Measurements from ENCODE around the gene GALNS. TPM values are rescaled to one million over a fixed set of nuclear protein-coding genes. Genes with fewer than 3 reads are reported as not detected.
"Not testable (repeated sequence)": the region's sequence is repeated elsewhere in the genome, so short reads cannot be mapped to it uniquely, and the experiment has no call there.

GALNS gene
- total RNA-seq, 1 donor from 2014 or later: 15.5 TPM

- Histone ChIP-seq H3K4me3 (no peak overlapping the region), H3K36me3 (no peaks in the 10 kb centered on the region), H3K9me3 (replicated peaks) (no peaks in the 10 kb centered on the region), H3K27me3 (ENCODE audit: low read depth) (peaks cover 7% of the 10 kb centered on the region), H3K4me1 (peaks cover 65% of the 10 kb centered on the region), H3K27ac (replicated peaks) (peak overlapping the region; percentile 36)
- TF ChIP-seq, protein P1, sequence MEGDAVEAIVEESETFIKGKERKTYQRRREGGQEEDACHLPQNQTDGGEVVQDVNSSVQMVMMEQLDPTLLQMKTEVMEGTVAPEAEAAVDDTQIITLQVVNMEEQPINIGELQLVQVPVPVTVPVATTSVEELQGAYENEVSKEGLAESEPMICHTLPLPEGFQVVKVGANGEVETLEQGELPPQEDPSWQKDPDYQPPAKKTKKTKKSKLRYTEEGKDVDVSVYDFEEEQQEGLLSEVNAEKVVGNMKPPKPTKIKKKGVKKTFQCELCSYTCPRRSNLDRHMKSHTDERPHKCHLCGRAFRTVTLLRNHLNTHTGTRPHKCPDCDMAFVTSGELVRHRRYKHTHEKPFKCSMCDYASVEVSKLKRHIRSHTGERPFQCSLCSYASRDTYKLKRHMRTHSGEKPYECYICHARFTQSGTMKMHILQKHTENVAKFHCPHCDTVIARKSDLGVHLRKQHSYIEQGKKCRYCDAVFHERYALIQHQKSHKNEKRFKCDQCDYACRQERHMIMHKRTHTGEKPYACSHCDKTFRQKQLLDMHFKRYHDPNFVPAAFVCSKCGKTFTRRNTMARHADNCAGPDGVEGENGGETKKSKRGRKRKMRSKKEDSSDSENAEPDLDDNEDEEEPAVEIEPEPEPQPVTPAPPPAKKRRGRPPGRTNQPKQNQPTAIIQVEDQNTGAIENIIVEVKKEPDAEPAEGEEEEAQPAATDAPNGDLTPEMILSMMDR (IDR thresholded peaks at IDR 0.05; ENCODE audit: borderline replicate concordance): no peak
- no peak for DNase-seq
- intact Hi-C loops (cut with micrococcal nuclease): no loop called here
These were observed 82.0 kb downstream of the GALNS start for GRCh38 chr16:88774544-88775393.

DNA sequence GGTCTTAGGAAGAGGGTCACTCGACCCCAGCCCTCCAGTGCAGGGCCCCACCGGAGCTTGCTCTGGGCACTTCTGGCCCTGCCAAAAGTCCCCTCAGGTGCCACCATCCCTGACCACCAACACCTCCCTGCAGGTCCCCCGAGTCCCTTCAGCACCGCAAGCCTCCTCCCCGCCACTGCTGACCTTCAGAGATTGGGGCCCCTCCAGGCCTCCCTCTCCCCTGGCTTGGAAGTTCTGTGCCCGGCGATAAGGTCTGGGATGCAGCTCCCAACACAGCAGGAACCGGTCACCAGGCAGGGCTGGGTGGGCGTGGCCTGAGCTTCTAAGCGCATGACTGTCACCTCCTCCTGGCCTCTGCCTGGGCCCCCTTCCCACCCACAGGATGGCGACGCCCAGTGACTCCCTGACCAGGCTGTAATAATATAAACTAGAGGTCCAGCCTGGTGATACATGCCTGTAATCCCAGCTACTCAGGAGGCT lies 82.9 kb downstream of the GALNS start:
- no peak overlapping the region for H3K4me3 ChIP-seq
- H3K9me3 ChIP-seq (replicated peaks): no peaks in the 10 kb centered on the region
- H3K27me3 ChIP-seq (ENCODE audit: low read depth): no peaks in the 10 kb centered on the region
- peak overlapping the region; percentile 43 for H3K27ac ChIP-seq (replicated peaks)
- TF ChIP-seq, protein P1 (IDR thresholded peaks at IDR 0.05; ENCODE audit: borderline replicate concordance): no peak
- H3K4me1 ChIP-seq: peaks cover 65% of the 10 kb centered on the region
- intact Hi-C loops (cut with micrococcal nuclease): no loop called here
- H3K36me3 ChIP-seq: no peaks in the 10 kb centered on the region
- peak; percentile 75 for DNase-seq

- intact Hi-C loops (cut with micrococcal nuclease): no loop called here
- H3K27ac ChIP-seq (replicated peaks): peak overlapping the region; percentile 43
- peaks cover 69% of the 10 kb centered on the region for H3K4me1 ChIP-seq
- no peaks in the 10 kb centered on the region for H3K9me3 ChIP-seq (replicated peaks)
- TF ChIP-seq, protein P1 (IDR thresholded peaks at IDR 0.05; ENCODE audit: borderline replicate concordance): no peak
- no peak overlapping the region for H3K4me3 ChIP-seq
- H3K36me3 ChIP-seq: no peaks in the 10 kb centered on the region
- H3K27me3 ChIP-seq (ENCODE audit: low read depth): no peaks in the 10 kb centered on the region
- DNase-seq: peak; percentile 58
These were observed 83.6 kb downstream of the GALNS start for GRCh38 chr16:88772871-88773811.

DNA sequence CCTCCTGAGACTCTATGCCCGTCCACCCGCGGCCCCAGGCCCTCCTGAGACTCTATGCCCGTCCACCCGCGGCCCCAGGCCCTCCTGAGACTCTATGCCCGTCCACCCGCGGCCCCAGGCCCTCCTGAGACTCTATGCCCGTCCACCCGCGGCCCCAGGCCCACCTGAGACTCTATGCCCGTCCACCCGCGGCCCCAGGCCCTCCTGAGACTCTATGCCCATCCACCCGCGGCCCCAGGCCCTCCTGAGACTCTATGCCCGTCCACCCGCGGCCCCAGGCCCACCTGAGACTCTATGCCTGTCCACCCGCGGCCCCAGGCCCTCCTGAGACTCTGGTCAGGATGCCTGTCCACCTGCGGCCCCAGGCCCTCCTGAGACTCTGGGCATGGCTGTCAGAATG lies 85.0 kb downstream of the GALNS start:
- H3K27me3 ChIP-seq (ENCODE audit: low read depth); H3K36me3 ChIP-seq; intact Hi-C loops (cut with micrococcal nuclease); H3K9me3 ChIP-seq (replicated peaks); H3K4me3 ChIP-seq; H3K27ac ChIP-seq (replicated peaks); DNase-seq: not testable (repeated sequence)
- H3K4me1 ChIP-seq: peaks cover 83% of the 10 kb centered on the region

- peaks cover 83% of the 10 kb centered on the region for H3K4me1 ChIP-seq
- no peaks in the 10 kb centered on the region for H3K9me3 ChIP-seq (replicated peaks)
- TF ChIP-seq, protein P1 (IDR thresholded peaks at IDR 0.05; ENCODE audit: borderline replicate concordance): no peak
- no peaks in the 10 kb centered on the region for H3K27me3 ChIP-seq (ENCODE audit: low read depth)
- intact Hi-C loops (cut with micrococcal nuclease): no loop called here
- no peak for DNase-seq
- H3K36me3 ChIP-seq: no peaks in the 10 kb centered on the region
- H3K27ac ChIP-seq (replicated peaks): peak overlapping the region; percentile 60
- H3K4me3 ChIP-seq: peak overlapping the region; percentile 43
These were observed 85.4 kb downstream of the GALNS start for GRCh38 chr16:88771294-88771772.

Data from left ventricle myocardium inferior (tissue), 1 donor.